GM10266 (cell line): Measurements from ENCODE around the gene GRIK4.

ENCODE experiments used
- DNase-seq: peaks from one replicate; pipeline ENCODE4 v3.0.0; 2012; ENCODE audit errors: extremely low spot score
- CTCF ChIP-seq: IDR thresholded peaks from 2 replicates; pipeline ENCODE4 v1.5.1; 2012; ENCODE audit warnings: mild to moderate bottlenecking, low read depth; ENCODE audit not compliant: control insufficient read depth, insufficient read depth; ENCODE audit errors: missing control alignments

Gene GRIK4

DNA sequence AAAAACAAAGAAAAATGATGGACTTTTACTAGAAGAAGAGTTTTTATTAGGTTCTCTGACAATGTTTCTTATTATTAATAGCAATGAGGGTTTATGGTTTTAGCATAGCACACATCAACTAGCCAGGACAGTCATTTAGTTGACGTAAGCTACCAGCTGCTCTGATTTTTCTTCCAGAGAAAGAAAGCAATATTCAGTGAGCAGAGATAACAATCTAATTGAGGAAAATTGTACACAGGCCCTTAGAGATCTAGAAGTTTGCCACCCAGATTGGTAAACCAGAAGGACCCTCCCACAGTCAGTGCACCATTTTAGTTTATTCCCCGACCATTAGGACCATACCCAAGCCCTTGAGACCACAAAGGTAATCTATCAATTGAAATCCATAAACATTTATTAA is 483.6 kb downstream of the GRIK4 start:
- DNase-seq, result no peak
- no peak for TF ChIP-seq CTCF

- DNase-seq, result no peak
- no peak for TF ChIP-seq CTCF
Measured at GRCh38 chr11:120996973-120997372, 485.4 kb downstream of the GRIK4 start.

GRCh38 chr11:120998581-120998980 is 487.0 kb downstream of the GRIK4 start:
- no peak for DNase-seq
- no peak for TF ChIP-seq CTCF

DNA sequence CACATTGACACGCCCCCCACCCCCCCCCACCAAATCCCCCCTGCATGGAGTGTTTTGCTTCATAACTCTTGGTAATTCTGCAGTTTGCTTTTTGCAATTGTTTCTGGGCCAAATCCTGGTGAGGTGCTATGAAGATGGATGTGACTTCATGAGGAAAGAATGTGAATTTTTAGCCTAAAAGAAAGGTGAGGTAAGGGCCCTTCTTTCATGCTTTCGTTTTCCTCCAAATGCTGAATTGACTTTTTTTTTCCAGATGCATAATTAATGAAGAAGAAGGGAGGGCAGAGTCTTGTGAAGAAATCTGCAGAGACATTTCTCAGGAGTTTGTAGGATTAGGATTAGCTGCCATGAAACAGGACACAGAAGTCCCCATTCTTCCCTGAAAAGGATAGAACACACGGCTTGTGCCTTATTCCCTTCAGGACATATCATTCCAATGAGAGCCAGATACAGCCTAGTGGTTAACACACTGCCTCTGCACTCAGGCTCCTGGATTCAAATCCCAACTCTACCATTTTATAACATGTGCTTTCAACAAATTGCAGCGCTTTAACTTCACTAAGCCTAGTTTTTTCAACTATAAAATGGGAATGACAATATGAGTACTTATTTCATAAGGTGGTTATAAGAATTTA is 492.8 kb downstream of the GRIK4 start:
- DNase-seq, result no peak
- TF ChIP-seq CTCF, result no peak

DNA sequence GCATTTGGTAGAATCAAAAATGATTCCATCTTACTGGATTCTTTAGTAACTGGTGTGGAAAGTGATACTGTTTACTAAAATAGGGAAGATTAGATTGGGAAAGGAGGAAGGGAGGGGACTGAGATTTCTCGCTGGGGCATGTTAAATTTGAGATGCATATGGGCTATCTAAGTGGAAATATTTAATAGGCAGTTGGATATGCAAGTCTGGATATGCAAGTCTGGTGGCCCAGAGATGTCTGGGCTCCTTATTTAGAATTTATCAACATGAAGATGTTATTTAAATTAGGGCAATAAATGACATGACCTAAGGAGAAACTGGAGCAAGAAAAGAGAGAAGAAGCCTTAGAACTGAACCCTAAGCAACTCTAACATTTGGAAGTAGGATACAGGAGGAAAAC is 495.4 kb downstream of the GRIK4 start:
- no peak for DNase-seq
- TF ChIP-seq CTCF, result no peak

- DNase-seq, result no peak
- TF ChIP-seq CTCF, result no peak
Measured at GRCh38 chr11:121008551-121008950, 497.0 kb downstream of the GRIK4 start.

DNA sequence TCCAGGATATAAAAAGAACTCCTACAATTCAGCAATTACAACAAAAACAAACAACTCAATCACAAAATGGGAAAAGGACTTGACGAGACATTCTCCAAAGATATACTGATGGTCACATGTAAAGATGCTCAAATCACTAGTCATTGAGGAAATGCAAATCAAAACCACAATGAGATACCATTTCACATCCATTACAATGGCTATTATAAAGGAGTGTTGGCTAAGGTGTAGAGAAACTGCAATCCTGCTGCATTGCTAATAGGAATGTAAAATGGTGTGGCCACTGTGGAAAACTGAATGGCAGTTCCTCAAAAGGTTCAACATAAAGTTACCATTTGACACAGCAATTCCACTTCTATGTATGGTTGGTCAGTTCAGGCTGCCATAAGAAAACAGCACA is 500.5 kb downstream of the GRIK4 start:
- DNase-seq, result no peak
- no peak for TF ChIP-seq CTCF
